ENCODE results near the gene ADARB1.
A peak's percentile ranks its signal among the peaks of the same experiment; 100 is the strongest.

- peak; percentile 39 to 71 for TF ChIP-seq POLR2A (IDR thresholded peaks at IDR 0.05)
- TF ChIP-seq, protein P1, sequence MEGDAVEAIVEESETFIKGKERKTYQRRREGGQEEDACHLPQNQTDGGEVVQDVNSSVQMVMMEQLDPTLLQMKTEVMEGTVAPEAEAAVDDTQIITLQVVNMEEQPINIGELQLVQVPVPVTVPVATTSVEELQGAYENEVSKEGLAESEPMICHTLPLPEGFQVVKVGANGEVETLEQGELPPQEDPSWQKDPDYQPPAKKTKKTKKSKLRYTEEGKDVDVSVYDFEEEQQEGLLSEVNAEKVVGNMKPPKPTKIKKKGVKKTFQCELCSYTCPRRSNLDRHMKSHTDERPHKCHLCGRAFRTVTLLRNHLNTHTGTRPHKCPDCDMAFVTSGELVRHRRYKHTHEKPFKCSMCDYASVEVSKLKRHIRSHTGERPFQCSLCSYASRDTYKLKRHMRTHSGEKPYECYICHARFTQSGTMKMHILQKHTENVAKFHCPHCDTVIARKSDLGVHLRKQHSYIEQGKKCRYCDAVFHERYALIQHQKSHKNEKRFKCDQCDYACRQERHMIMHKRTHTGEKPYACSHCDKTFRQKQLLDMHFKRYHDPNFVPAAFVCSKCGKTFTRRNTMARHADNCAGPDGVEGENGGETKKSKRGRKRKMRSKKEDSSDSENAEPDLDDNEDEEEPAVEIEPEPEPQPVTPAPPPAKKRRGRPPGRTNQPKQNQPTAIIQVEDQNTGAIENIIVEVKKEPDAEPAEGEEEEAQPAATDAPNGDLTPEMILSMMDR (IDR thresholded peaks at IDR 0.05): no peak
These were observed at the start of gene ADARB1 for GRCh38 chr21:45074048-45074817.

All from tibial nerve (tissue), 3 donors.